HCT116 (cell line): ENCODE data around the gene SDK1. TPM values are rescaled to one million over a fixed set of nuclear protein-coding genes. Genes with fewer than 3 reads are reported as not detected.

Experiments
- ATAC-seq: fragments of 200-7000 bp; cut with Tn5 transposase; 2 replicates; pipeline ENCODE4 v1.9.1; 2020; ENCODE audit warnings: mild to moderate bottlenecking, moderate library complexity
- BruUV-seq: library from RNA; stranded (reverse); fragments of 400-500 nt; replicated peaks from 2 replicates; lab custom pipeline; 2021; lab: Mats Ljungman, UMichigan
- CTCF ChIA-PET: fragments of 300-600 bp; sonication (Branson Sonifier 250); formaldehyde crosslinking; loops from one replicate; lab custom pipeline; 2021; ENCODE audit warnings: antibody characterized with exemption; lab: Charles Lee
- POLR2A ChIA-PET: fragments of 300-600, 350-600 bp; sonication (Branson Sonifier 250); formaldehyde crosslinking; loops from one replicate; lab custom pipeline; 2021; ENCODE audit warnings: antibody characterized with exemption; lab: Charles Lee
- RAD21 ChIA-PET, 2 experiments: fragments of 300-600 bp; sonication (Branson Sonifier 250); formaldehyde crosslinking; loops; one replicate each; lab custom pipeline; 2023; ENCODE audit warnings: low total read pairs in 2 of 2; ENCODE audit not compliant: uncharacterized antibody in 2 of 2, unreplicated experiment in 2 of 2, low non-redundant PET in 1 of 2; lab: Charles Lee
- DNase-seq: peaks from one replicate; pipeline ENCODE4 v3.0.0-alpha.2; 2010; ENCODE audit warnings: low read depth, low spot score
- H2AFZ ChIP-seq: fragments of 200-600 bp; shearing (Covaris generic), sonication (generic); 2 replicates; pipeline ENCODE4 v1.6.1; 2017; ENCODE audit warnings: low read depth, mixed run types, mixed read lengths, antibody characterized with exemption, low read length; ENCODE audit not compliant: poor library complexity, severe bottlenecking
- H3K27ac ChIP-seq: 2 replicates; pipeline ENCODE4 v1.5.1; 2012; ENCODE audit warnings: low read depth, low read length
- H3K27me3 ChIP-seq: fragments of 200-600 bp; sonication (generic); 2 replicates; pipeline ENCODE4 v1.6.1; 2016; ENCODE audit warnings: mixed run types, low read length, mixed read lengths; ENCODE audit not compliant: insufficient read depth
- H3K36me3 ChIP-seq, 2 experiments: fragments of 200-500 bp in 1 of 2; fragments of 200-600 bp in 1 of 2; sonication (Bioruptor generic) in 1 of 2; sonication (generic) in 1 of 2; 2 replicates each; pipeline versions ENCODE4 v1.5.1 to v1.6.1; 2014 to 2016; ENCODE audit warnings: low read length in 2 of 2, inconsistent platforms in 1 of 2, mixed read lengths in 1 of 2, mixed run types in 1 of 2; ENCODE audit not compliant: insufficient read depth in 2 of 2, control insufficient read depth in 1 of 2
- H3K4me1 ChIP-seq, 2 experiments: fragments of 200-600 bp in 1 of 2; sonication (generic) in 1 of 2; 2 replicates each; pipeline versions ENCODE4 v1.5.1 to v1.6.1; 2012 to 2017; ENCODE audit warnings: low read length in 2 of 2, inconsistent platforms in 1 of 2, mild to moderate bottlenecking in 1 of 2, mixed read lengths in 1 of 2, mixed run types in 1 of 2, moderate library complexity in 1 of 2; ENCODE audit not compliant: insufficient read depth in 2 of 2, control insufficient read depth in 1 of 2
- H3K4me2 ChIP-seq: fragments of 200-600 bp; sonication (generic); 2 replicates; pipeline ENCODE4 v1.6.1; 2017; ENCODE audit warnings: mixed run types, low read length, mixed read lengths
- H3K4me3 ChIP-seq, 2 experiments: fragments of 200-600 bp in 1 of 2; sonication (generic) in 1 of 2; replicated peaks in 1 of 2; 2 replicates each; pipeline ENCODE4 v1.5.1; 2011 to 2016; ENCODE audit warnings: low read length in 2 of 2, control low read depth in 1 of 2, low read depth in 1 of 2, mild to moderate bottlenecking in 1 of 2, mixed read lengths in 1 of 2, mixed run types in 1 of 2
- H3K79me2 ChIP-seq: fragments of 200-600 bp; sonication (generic); 2 replicates; pipeline ENCODE4 v1.6.1; 2017; ENCODE audit warnings: mild to moderate bottlenecking, mixed run types, low read length, moderate library complexity, mixed read lengths; ENCODE audit not compliant: insufficient read depth
- H3K9ac ChIP-seq: fragments of 200-600 bp; sonication (generic); 2 replicates; pipeline ENCODE4 v1.6.1; 2016; ENCODE audit warnings: low read length, mixed read lengths
- H3K9me2 ChIP-seq: fragments of 200-600 bp; sonication (generic), shearing (Covaris generic); 2 replicates; pipeline ENCODE4 v1.6.1; 2017; ENCODE audit warnings: mixed run types, mild to moderate bottlenecking, moderate library complexity; ENCODE audit not compliant: insufficient read depth
- H3K9me3 ChIP-seq, 2 experiments: fragments of 200-500 bp in 1 of 2; fragments of 200-600 bp in 1 of 2; sonication (Bioruptor generic) in 1 of 2; sonication (generic) in 1 of 2; 2 replicates each; pipeline ENCODE4 v1.6.1; 2014 to 2017; ENCODE audit warnings: low read length in 2 of 2, mixed read lengths in 2 of 2, inconsistent platforms in 1 of 2, low read depth in 1 of 2, mild to moderate bottlenecking in 1 of 2, mixed run types in 1 of 2, moderate library complexity in 1 of 2; ENCODE audit not compliant: control insufficient read depth in 1 of 2, insufficient read depth in 1 of 2
- H4K20me1 ChIP-seq: fragments of 200-600 bp; sonication (generic), shearing (Covaris generic); 2 replicates; pipeline ENCODE4 v1.6.1; 2017; ENCODE audit warnings: mixed run types, mild to moderate bottlenecking, moderate library complexity; ENCODE audit not compliant: insufficient read depth
- EGR1 ChIP-seq: IDR thresholded peaks from 2 replicates; pipeline ENCODE4 v1.6.1; 2012; ENCODE audit warnings: low read depth
- ELF1 ChIP-seq: IDR thresholded peaks from 2 replicates; pipeline ENCODE4 v1.6.1; 2012; ENCODE audit warnings: low read depth, borderline replicate concordance
- EZH2 ChIP-seq: fragments of 200-600 bp; sonication (generic); IDR thresholded peaks from 2 replicates; pipeline ENCODE4 v1.6.1; 2017; ENCODE audit warnings: antibody characterized with exemption, mixed run types
- EZH2phosphoT487 ChIP-seq: fragments of 200-600 bp; IDR thresholded peaks from 2 replicates; pipeline ENCODE4 v1.6.1; 2018; ENCODE audit warnings: antibody characterized with exemption, borderline replicate concordance
- FOSL1 ChIP-seq: IDR thresholded peaks from 2 replicates; pipeline ENCODE4 v1.6.1; 2012; ENCODE audit warnings: low read depth
- JUND ChIP-seq: IDR thresholded peaks from 2 replicates; pipeline ENCODE4 v1.6.1; 2012
- POLR2A ChIP-seq: IDR thresholded peaks from 2 replicates; pipeline ENCODE4 v1.7.0; 2011; ENCODE audit warnings: borderline replicate concordance; ENCODE audit not compliant: insufficient read depth, insufficient read length; ENCODE audit errors: extremely low read depth
- POLR2AphosphoS5 ChIP-seq: IDR thresholded peaks from 2 replicates; pipeline ENCODE4 v1.6.1; 2011; ENCODE audit warnings: mild to moderate bottlenecking, low read depth, low read length, moderate library complexity
- RAD21 ChIP-seq: IDR thresholded peaks from 2 replicates; pipeline ENCODE4 v1.6.1; 2012; ENCODE audit warnings: low read depth, mild to moderate bottlenecking
- SIN3A ChIP-seq: IDR thresholded peaks from 2 replicates; pipeline ENCODE4 v1.6.1; 2012; ENCODE audit warnings: low read depth
- SP1 ChIP-seq: IDR thresholded peaks from 2 replicates; pipeline ENCODE4 v1.6.1; 2012; ENCODE audit warnings: low read depth
- SRF ChIP-seq: IDR thresholded peaks from 2 replicates; pipeline ENCODE4 v1.6.1; 2012; ENCODE audit warnings: low read depth
- TCF7L2 ChIP-seq: IDR thresholded peaks from 2 replicates; pipeline ENCODE4 v1.7.0; 2011; ENCODE audit warnings: borderline replicate concordance, inconsistent platforms; ENCODE audit not compliant: insufficient read depth, insufficient read length; ENCODE audit errors: extremely low read depth
- ZBTB33 ChIP-seq: IDR thresholded peaks from 2 replicates; pipeline ENCODE4 v1.6.1; 2011; ENCODE audit warnings: mild to moderate bottlenecking, low read length, moderate library complexity; ENCODE audit not compliant: insufficient replicate concordance; ENCODE audit errors: extremely low read depth
- ZFX ChIP-seq: fragments of 450-650 bp; IDR thresholded peaks from 2 replicates; pipeline ENCODE4 v1.6.1; 2017
- ZNF274 ChIP-seq: fragments of 200-500 bp; sonication (Bioruptor generic); IDR thresholded peaks from 2 replicates; pipeline ENCODE4 v1.6.1; 2014; ENCODE audit warnings: mild to moderate bottlenecking, low read depth, low read length, inconsistent platforms
- intact Hi-C: fragments of 100-400 bp; cut with micrococcal nuclease; formaldehyde crosslinking; loops from 2 replicates; pipeline ENCODE4 v1.10.0; 2022
- total RNA-seq: library from RNA; stranded (reverse); gene quantifications from one replicate; pipeline ENCODE4 v1.2.1, GENCODE V29; 2021; ENCODE audit not compliant: unreplicated experiment
- TF ChIP-seq, protein P1 (sequence below), 3 experiments: fragments of 200-600 bp in 1 of 3; sonication (generic) in 1 of 3; IDR thresholded peaks in 2 of 3; conservative IDR thresholded peaks in 1 of 3; 2 replicates each; pipeline ENCODE4 v1.5.1; 2012 to 2017; ENCODE audit warnings: low read depth in 2 of 3, low read length in 2 of 3, antibody characterized with exemption in 1 of 3, borderline replicate concordance in 1 of 3, control low read depth in 1 of 3, mild to moderate bottlenecking in 1 of 3, mixed read lengths in 1 of 3, mixed run types in 1 of 3, moderate library complexity in 1 of 3; ENCODE audit not compliant: insufficient read depth in 1 of 3
- TF ChIP-seq, protein P2 (sequence below): IDR thresholded peaks from 2 replicates; pipeline ENCODE4 v1.6.1; 2012; ENCODE audit warnings: low read depth
- TF ChIP-seq, protein P3 (sequence below): IDR thresholded peaks from 2 replicates; pipeline ENCODE4 v1.6.1; 2012

SDK1 gene
- total RNA-seq, 1 experiment from 2014 or later = 0.05 TPM

GRCh38 chr7:4191046-4191445 is 890.0 kb downstream of the SDK1 start:
- H3K9me2 ChIP-seq = no peaks in the 10 kb centered on the region
- H3K4me2 ChIP-seq = no peak overlapping the region
- ChIA-PET RAD21 (no interaction called here), CTCF (no interaction called here), POLR2A (no interaction called here)
- TF ChIP-seq, protein P1, sequence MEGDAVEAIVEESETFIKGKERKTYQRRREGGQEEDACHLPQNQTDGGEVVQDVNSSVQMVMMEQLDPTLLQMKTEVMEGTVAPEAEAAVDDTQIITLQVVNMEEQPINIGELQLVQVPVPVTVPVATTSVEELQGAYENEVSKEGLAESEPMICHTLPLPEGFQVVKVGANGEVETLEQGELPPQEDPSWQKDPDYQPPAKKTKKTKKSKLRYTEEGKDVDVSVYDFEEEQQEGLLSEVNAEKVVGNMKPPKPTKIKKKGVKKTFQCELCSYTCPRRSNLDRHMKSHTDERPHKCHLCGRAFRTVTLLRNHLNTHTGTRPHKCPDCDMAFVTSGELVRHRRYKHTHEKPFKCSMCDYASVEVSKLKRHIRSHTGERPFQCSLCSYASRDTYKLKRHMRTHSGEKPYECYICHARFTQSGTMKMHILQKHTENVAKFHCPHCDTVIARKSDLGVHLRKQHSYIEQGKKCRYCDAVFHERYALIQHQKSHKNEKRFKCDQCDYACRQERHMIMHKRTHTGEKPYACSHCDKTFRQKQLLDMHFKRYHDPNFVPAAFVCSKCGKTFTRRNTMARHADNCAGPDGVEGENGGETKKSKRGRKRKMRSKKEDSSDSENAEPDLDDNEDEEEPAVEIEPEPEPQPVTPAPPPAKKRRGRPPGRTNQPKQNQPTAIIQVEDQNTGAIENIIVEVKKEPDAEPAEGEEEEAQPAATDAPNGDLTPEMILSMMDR (IDR thresholded peaks at IDR 0.05 in 2 of 3, conservative IDR thresholded peaks at IDR 0.05 in 1 of 3; ENCODE audit: borderline replicate concordance in 1 of 3, insufficient read depth in 1 of 3, low read depth in 2 of 3, low read length in 2 of 3) = no peak
- TF ChIP-seq SP1 (no peak), TCF7L2 (no peak), EZH2phosphoT487 (no peak), JUND (no peak), SRF (no peak), ELF1 (no peak), FOSL1 (no peak), EZH2 (no peak), EGR1 (no peak), ZBTB33 (no peak), SIN3A (no peak), POLR2A (no peak), POLR2AphosphoS5 (no peak), RAD21 (no peak), ZNF274 (no peak), ZFX (no peak)
- TF ChIP-seq, protein P2, sequence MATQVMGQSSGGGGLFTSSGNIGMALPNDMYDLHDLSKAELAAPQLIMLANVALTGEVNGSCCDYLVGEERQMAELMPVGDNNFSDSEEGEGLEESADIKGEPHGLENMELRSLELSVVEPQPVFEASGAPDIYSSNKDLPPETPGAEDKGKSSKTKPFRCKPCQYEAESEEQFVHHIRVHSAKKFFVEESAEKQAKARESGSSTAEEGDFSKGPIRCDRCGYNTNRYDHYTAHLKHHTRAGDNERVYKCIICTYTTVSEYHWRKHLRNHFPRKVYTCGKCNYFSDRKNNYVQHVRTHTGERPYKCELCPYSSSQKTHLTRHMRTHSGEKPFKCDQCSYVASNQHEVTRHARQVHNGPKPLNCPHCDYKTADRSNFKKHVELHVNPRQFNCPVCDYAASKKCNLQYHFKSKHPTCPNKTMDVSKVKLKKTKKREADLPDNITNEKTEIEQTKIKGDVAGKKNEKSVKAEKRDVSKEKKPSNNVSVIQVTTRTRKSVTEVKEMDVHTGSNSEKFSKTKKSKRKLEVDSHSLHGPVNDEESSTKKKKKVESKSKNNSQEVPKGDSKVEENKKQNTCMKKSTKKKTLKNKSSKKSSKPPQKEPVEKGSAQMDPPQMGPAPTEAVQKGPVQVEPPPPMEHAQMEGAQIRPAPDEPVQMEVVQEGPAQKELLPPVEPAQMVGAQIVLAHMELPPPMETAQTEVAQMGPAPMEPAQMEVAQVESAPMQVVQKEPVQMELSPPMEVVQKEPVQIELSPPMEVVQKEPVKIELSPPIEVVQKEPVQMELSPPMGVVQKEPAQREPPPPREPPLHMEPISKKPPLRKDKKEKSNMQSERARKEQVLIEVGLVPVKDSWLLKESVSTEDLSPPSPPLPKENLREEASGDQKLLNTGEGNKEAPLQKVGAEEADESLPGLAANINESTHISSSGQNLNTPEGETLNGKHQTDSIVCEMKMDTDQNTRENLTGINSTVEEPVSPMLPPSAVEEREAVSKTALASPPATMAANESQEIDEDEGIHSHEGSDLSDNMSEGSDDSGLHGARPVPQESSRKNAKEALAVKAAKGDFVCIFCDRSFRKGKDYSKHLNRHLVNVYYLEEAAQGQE = no peak
- TF ChIP-seq, protein P3, sequence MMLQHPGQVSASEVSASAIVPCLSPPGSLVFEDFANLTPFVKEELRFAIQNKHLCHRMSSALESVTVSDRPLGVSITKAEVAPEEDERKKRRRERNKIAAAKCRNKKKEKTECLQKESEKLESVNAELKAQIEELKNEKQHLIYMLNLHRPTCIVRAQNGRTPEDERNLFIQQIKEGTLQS = no peak
- no peak overlapping the region for H3K27ac ChIP-seq
- no peak overlapping the region for H3K4me3 ChIP-seq
- H3K9me3 ChIP-seq = no peaks in the 10 kb centered on the region
- intact Hi-C loops = no loop called here
- DNase-seq (no peak), ATAC-seq (no peak)
- no peak overlapping the region for H3K9ac ChIP-seq
- no peaks in the 10 kb centered on the region for H3K4me1 ChIP-seq
- no peaks in the 10 kb centered on the region for H3K36me3 ChIP-seq
- no peaks in the 10 kb centered on the region for H4K20me1 ChIP-seq
- H3K79me2 ChIP-seq = no peaks in the 10 kb centered on the region
- BruUV-seq = no TSS peak
- no peaks in the 10 kb centered on the region for H3K27me3 ChIP-seq
- H2AFZ ChIP-seq = no peak overlapping the region
